Cardiac fibroblast (primary cell): Measurements from ENCODE around the gene PCDHGB6.
A peak's percentile ranks its signal among the peaks of the same experiment; 100 is the strongest.
"Not testable (repeated sequence)": the region's sequence is repeated elsewhere in the genome, so short reads cannot be mapped to it uniquely, and the experiment has no call there.

ENCODE experiments used
- DNase-seq, 2 donors: peaks; one replicate each; pipeline versions ENCODE4 v3.0.0 to v3.0.0-alpha.2; 2010; ENCODE audit warnings: low read depth in 2 of 2
- H3K4me3 ChIP-seq, 2 donors: replicated peaks in 1 of 2; 1 replicate in 1 of 2; 2 replicates in 1 of 2; pipeline ENCODE4 v1.5.1; 2011; ENCODE audit warnings: low read depth in 2 of 2, low read length in 2 of 2, mild to moderate bottlenecking in 2 of 2, moderate library complexity in 1 of 2
- CTCF ChIP-seq: IDR thresholded peaks from one replicate; pipeline ENCODE4 v1.5.1; 2011; ENCODE audit warnings: low read depth, mild to moderate bottlenecking, low read length, inconsistent platforms

PCDHGB6 gene

GRCh38 chr5:141389153-141390042 lies 18.4 kb upstream of the PCDHGB6 start:
- no peak overlapping the region for H3K4me3 ChIP-seq
- no peak for TF ChIP-seq CTCF
- no peak for DNase-seq

DNA sequence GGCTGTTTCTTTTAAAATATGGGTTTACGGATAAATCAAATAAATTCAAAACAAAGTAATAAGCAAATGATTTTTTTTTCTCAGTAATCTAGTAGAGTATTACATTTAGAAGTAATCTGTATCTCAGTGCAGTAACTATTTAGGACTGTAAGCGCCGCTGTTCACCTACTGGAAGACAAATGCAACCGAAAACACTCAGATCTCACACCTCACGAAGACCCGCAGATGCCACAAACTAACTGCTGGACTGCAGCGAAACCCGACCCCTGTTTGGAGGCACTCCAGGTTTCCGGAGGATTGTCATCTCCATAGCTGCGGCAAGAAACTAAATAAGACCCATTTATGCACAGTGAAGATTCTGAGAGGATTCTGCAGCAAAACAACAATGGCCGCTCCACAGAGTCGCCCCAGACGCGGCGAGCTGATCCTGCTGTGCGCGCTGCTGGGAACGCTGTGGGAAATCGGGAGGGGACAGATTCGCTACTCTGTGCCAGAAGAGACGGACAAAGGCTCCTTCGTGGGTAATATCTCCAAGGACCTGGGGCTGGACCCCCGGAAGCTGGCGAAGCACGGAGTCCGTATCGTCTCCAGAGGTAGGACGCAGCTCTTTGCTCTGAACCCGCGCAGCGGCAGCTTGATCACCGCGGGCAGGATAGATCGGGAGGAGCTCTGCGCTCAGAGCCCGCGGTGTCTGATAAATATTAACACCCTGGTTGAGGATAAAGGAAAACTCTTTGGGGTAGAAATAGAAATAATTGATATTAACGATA lies 15.2 kb upstream of the PCDHGB6 start, which contains the start of gene PCDHGA8:
Gene PCDHGA8, plus strand, starts transcription at position 205 of the 770 bp plus-strand sequence. Its CDS starts 181 bp downstream, at position 386.
- TF ChIP-seq CTCF: peak; percentile 12
- H3K4me3 ChIP-seq: peak within 1 kb of the TSS; percentile 2 to 14
- DNase-seq: no peak

DNA sequence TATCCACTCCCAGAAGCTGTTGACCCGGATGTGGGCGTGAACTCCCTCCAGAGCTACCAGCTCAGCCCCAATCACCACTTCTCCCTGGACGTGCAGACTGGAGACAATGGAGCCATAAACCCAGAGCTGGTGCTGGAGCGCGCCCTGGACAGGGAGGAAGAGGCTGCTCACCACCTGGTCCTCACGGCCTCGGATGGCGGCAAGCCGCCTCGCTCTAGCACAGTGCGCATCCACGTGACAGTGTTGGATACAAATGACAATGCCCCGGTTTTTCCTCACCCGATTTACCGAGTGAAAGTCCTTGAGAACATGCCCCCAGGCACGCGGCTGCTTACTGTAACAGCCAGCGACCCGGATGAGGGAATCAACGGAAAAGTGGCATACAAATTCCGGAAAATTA lies 14.6 kb upstream of the PCDHGB6 start:
- no peak for TF ChIP-seq CTCF
- no peak for DNase-seq
- no peak overlapping the region for H3K4me3 ChIP-seq

DNA sequence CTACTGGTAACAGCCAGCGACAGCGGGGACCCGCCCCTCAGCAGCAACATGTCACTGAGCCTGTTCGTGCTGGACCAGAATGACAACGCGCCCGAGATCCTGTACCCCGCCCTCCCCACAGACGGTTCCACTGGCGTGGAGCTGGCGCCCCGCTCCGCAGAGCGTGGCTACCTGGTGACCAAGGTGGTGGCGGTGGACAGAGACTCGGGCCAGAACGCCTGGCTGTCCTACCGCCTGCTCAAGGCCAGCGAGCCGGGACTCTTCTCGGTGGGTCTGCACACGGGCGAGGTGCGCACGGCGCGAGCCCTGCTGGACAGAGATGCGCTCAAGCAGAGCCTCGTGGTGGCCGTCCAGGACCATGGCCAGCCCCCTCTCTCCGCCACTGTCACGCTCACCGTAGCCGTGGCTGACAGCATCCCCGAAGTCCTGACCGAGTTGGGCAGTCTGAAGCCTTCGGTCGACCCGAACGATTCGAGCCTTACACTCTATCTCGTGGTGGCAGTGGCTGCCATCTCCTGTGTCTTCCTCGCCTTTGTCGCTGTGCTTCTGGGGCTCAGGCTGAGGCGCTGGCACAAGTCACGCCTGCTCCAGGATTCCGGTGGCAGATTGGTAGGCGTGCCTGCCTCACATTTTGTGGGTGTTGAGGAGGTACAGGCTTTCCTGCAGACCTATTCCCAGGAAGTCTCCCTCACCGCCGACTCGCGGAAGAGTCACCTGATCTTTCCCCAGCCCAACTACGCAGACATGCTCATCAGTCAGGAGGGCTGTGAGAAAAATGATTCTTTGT lies 13.2 kb upstream of the PCDHGB6 start:
- H3K4me3 ChIP-seq, DNase-seq: not testable (repeated sequence)

- DNase-seq: peak; percentile 75 to 77
- TF ChIP-seq CTCF: peak; percentile 67
- H3K4me3 ChIP-seq: peak within 1 kb of the TSS; percentile 35 to 46
These were observed 9.9 kb upstream of the PCDHGB6 start, which contains the start of gene PCDHGB5 for GRCh38 chr5:141397756-141398551. TSS of gene PCDHGB5 (plus strand) at chr5:141397947. CDS start at chr5:141398128, 181 bp downstream.

DNA sequence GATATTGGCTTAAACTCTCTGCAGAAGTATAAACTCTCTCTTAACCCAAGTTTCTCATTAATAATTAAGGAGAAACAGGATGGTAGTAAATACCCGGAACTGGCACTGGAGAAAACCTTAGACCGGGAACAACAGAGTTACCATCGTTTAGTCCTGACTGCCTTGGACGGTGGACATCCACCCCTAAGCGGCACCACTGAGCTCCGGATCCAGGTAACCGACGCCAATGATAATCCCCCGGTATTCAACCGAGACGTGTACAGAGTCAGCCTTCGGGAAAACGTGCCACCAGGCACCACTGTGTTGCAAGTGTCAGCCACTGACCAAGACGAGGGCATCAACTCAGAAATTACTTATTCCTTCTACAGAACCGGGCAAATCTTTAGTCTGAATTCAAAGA lies 9.2 kb upstream of the PCDHGB6 start:
- no peak overlapping the region for H3K4me3 ChIP-seq
- no peak for DNase-seq
- TF ChIP-seq CTCF: no peak
